ENCODE measurements around the gene DENND11. TPM values are rescaled to one million over a fixed set of nuclear protein-coding genes. Genes with fewer than 3 reads are reported as not detected.
"Not testable (repeated sequence)": the region's sequence is repeated elsewhere in the genome, so short reads cannot be mapped to it uniquely, and the experiment has no call there.

The DENND11 gene
- total RNA-seq, 3 donors from 2014 or later, result 25.6 to 38.1 (median 28.0) TPM

- Histone ChIP-seq H3K36me3 (ENCODE audit: low read depth) (no peaks in the 10 kb centered on the region), H3K4me3 (no peak overlapping the region), H3K9me3 (no peaks in the 10 kb centered on the region), H3K4me1 (ENCODE audit: low read depth) (peaks cover 11% of the 10 kb centered on the region)
- no peak for ATAC-seq
- intact Hi-C loops (cut with DNase I, micrococcal nuclease), result no loop called here
- DNase-seq, result no peak
- no peak for TF ChIP-seq CTCF (IDR thresholded peaks at IDR 0.05)
These were observed 10.4 kb downstream of the DENND11 start for GRCh38 chr7:141691540-141691939.

- ATAC-seq; intact Hi-C loops (cut with DNase I, micrococcal nuclease): not testable (repeated sequence)
These were observed 12.7 kb downstream of the DENND11 start for GRCh38 chr7:141689072-141689825.

GRCh38 chr7:141688043-141688442 is 13.9 kb downstream of the DENND11 start:
- DNase-seq, result no peak
- no peaks in the 10 kb centered on the region for H3K9me3 ChIP-seq
- no peaks in the 10 kb centered on the region for H3K36me3 ChIP-seq (ENCODE audit: low read depth)
- H3K4me1 ChIP-seq (ENCODE audit: low read depth), result no peaks in the 10 kb centered on the region
- H3K4me3 ChIP-seq, result no peak overlapping the region
- ATAC-seq, result no peak
- intact Hi-C loops (cut with DNase I, micrococcal nuclease), result no loop called here
- TF ChIP-seq CTCF (IDR thresholded peaks at IDR 0.05), result no peak

More at GRCh38 chr7:141689072-141689825, 12.7 kb downstream of the DENND11 start:
- not testable (repeated sequence) for H3K4me1 ChIP-seq (ENCODE audit: low read depth); DNase-seq; H3K4me3 ChIP-seq; H3K36me3 ChIP-seq (ENCODE audit: low read depth); H3K9me3 ChIP-seq

- Histone ChIP-seq H3K36me3 (ENCODE audit: low read depth) (no peaks in the 10 kb centered on the region), H3K9me3 (no peaks in the 10 kb centered on the region), H3K4me3 (no peak overlapping the region), H3K4me1 (ENCODE audit: low read depth) (no peaks in the 10 kb centered on the region)
- DNase-seq, result no peak
- TF ChIP-seq CTCF (IDR thresholded peaks at IDR 0.05), result no peak
- ATAC-seq, result no peak
- intact Hi-C loops (cut with DNase I, micrococcal nuclease), result no loop called here
These were observed 15.3 kb downstream of the DENND11 start for GRCh38 chr7:141686670-141687069.

GRCh38 chr7:141686074-141686473 is 15.9 kb downstream of the DENND11 start:
- Histone ChIP-seq H3K4me3 (no peak overlapping the region), H3K36me3 (ENCODE audit: low read depth) (no peaks in the 10 kb centered on the region), H3K4me1 (ENCODE audit: low read depth) (no peaks in the 10 kb centered on the region), H3K9me3 (no peaks in the 10 kb centered on the region)
- no peak for ATAC-seq
- no peak for DNase-seq
- intact Hi-C loops (cut with DNase I, micrococcal nuclease), result no loop called here
- no peak for TF ChIP-seq CTCF (IDR thresholded peaks at IDR 0.05)

- Histone ChIP-seq H3K9me3 (no peaks in the 10 kb centered on the region), H3K4me3 (no peak overlapping the region), H3K4me1 (ENCODE audit: low read depth) (no peaks in the 10 kb centered on the region), H3K36me3 (ENCODE audit: low read depth) (no peaks in the 10 kb centered on the region)
- ATAC-seq (no peak), DNase-seq (no peak)
- TF ChIP-seq CTCF (IDR thresholded peaks at IDR 0.05), result no peak
- intact Hi-C loops (cut with DNase I, micrococcal nuclease), result no loop called here
These were observed 16.5 kb downstream of the DENND11 start for GRCh38 chr7:141685285-141686023.
